ENCODE results near the gene BAZ1A. TPM values are rescaled to one million over a fixed set of nuclear protein-coding genes. Genes with fewer than 3 reads are reported as not detected.

The BAZ1A gene
- total and polyA plus RNA-seq, 9 of the 15 experiments (the other 6 are each of a cell fraction or from before 2014, with no cell fraction given) = 22.0 to 71.2 (median 39.1) TPM

DNA sequence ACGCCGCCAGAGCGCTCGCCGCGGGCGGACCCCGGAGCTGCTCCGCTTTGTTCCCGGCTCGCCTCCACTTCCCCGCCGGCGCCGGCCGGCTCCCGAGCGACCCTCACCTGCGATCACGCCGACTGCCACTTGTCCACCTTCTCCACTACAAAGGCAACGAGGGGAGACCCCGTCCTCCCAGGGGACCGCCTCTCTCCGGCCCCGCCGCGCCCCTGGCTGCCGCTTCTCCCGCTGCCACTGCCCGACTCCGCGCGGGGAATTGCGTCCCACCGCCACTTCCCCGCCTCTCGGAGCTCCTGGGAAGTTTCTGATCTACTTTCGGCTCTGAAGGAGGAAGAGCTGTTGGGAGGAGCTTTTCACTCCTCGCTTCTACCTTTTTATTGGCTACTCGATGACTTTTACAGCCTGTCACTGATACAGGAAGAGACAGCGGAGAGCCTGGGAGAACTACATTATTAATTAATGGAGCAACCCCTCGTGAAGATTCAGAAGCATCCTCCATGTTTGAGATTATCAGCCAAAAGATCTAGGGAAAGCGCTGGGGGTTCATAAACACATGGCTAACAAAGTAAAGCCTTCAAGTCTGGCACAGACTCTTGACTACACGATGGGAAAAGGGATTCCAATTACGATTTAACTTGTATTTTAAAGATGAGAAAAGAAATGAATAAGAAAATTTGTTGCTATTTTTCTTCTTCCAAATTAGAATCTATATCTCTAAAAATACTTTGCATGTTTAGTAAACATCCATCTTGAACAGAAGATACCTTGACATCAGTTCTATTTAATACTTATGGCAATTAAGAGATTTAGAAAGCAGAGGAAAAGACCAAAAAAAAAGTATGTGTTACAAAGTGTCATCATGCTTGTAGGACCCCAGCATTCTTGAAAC lies at the start of gene BAZ1A (continued):
- 0 out of 2 replicates have a peak, but pooled peaks have one; percentile 41 for TF ChIP-seq MTA3 (IDR thresholded peaks at IDR 0.05; ENCODE audit: borderline replicate concordance)
- peak; percentile 9 for TF ChIP-seq NFYB (IDR thresholded peaks at IDR 0.05; ENCODE audit: extremely low read depth, insufficient read length)
- peak in 1 of 2 experiments; percentile 37; a peak in 1 of 4 replicates for TF ChIP-seq NONO (IDR thresholded peaks at IDR 0.05; ENCODE audit: low read depth in 2 of 2, low read length in 1 of 2)
- TF ChIP-seq SPI1 (IDR thresholded peaks at IDR 0.05; ENCODE audit: borderline replicate concordance, low read depth, low read length) = peak; percentile 61; the same call in 1 of the 2 replicates

DNA sequence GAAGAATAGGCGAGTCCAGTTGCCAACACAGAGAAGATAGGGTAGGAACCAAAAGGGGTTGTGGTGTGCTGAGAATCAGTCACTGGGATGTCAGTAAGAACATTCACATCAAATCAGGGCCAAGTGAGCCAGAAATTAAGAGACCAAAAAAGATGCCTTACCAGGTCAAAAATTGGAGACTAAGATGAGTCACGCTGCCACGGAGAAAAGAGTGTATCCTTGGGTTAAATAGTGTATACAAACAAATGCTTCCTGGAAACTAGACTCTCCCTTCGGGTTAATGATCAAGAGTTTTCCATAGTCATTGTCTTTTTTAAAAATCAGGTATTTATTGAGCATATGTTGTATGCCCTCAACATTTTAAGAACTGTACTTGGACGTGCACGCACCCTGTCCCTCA lies 45.2 kb upstream of the BAZ1A start:
- FAIRE-seq (no peak), ATAC-seq (no peak), DNase-seq (ENCODE audit: extremely low read depth in 1 of 4, low spot score in 3 of 4) (no peak)
- no TSS peak for BruUV-seq (replicated peaks)
- Histone ChIP-seq H3K27me3 (ENCODE audit: control insufficient read depth in 2 of 2, insufficient read depth in 2 of 2, low read length in 2 of 2) (no peaks in the 10 kb centered on the region), H3K79me2 (ENCODE audit: control insufficient read depth, insufficient read depth, low read length) (no peaks in the 10 kb centered on the region), H3K9ac (ENCODE audit: insufficient read depth in 1 of 2, low read depth in 2 of 2, low read length in 2 of 2) (no peak overlapping the region), H3K9me1 (ENCODE audit: control insufficient read depth, insufficient read depth, low read length) (no peaks in the 10 kb centered on the region), H3K27ac (ENCODE audit: extremely low read depth, low read depth, low read length) (no peak overlapping the region), H3K36me3 (ENCODE audit: control insufficient read depth, insufficient read depth, low read length) (no peaks in the 10 kb centered on the region), H3K9me3 (replicated peaks; ENCODE audit: control insufficient read depth, insufficient read depth, low read depth, low read length) (no peaks in the 10 kb centered on the region), H3K4me3 (no peak overlapping the region), H2AFZ (ENCODE audit: low read depth, low read length) (no peak overlapping the region), H3K4me1 (replicated peaks in 1 of 2; ENCODE audit: control insufficient read depth in 2 of 2, insufficient read depth in 2 of 2, low read length in 2 of 2) (no peaks in the 10 kb centered on the region), H3K4me2 (ENCODE audit: insufficient read depth, low read length) (no peak overlapping the region), H4K20me1 (replicated peaks; ENCODE audit: control insufficient read depth, insufficient read depth, low read length) (no peaks in the 10 kb centered on the region)
- 34% methylated on average over 6 of the region's 6 CpGs for WGBS (ENCODE audit: insufficient coverage, low coverage, missing lambda C conversion rate)
- ChIA-PET POLR2A (no interaction called here), CTCF (ENCODE audit: low intra/inter-chr PET ratio) (no interaction called here)
- no peak for TF ChIP-seq BRD4 (IDR thresholded peaks at IDR 0.05)
- in situ Hi-C loops (cut with MboI) = no loop called here
- intact Hi-C loops (cut with micrococcal nuclease) = no loop called here
